Measurements from ENCODE around the gene SPC25. TPM values are rescaled to one million over a fixed set of nuclear protein-coding genes. Genes with fewer than 3 reads are reported as not detected.

SPC25 gene
- total and polyA plus RNA-seq, 2 donors (not counting 1 experiment from before 2014, with no cell fraction given) = 0.12 to 0.64 TPM

GRCh38 chr2:168853471-168853870, 36.8 kb downstream of the SPC25 start:
- no peaks in the 10 kb centered on the region for H3K9me3 Mint-ChIP-seq (ENCODE audit: insufficient read depth)
- H3K27me3 ChIP-seq (replicated peaks in 1 of 4; ENCODE audit: control extremely low read depth in 1 of 4, control insufficient read depth in 3 of 4, insufficient read depth in 4 of 4, low read length in 3 of 4) = no peaks in the 10 kb centered on the region
- intact Hi-C loops (cut with micrococcal nuclease) = no loop called here
- H3K4me1 ChIP-seq (ENCODE audit: control insufficient read depth in 2 of 2, insufficient read depth in 2 of 2, low read length in 2 of 2) = no peaks in the 10 kb centered on the region
- TF ChIP-seq, protein P1, sequence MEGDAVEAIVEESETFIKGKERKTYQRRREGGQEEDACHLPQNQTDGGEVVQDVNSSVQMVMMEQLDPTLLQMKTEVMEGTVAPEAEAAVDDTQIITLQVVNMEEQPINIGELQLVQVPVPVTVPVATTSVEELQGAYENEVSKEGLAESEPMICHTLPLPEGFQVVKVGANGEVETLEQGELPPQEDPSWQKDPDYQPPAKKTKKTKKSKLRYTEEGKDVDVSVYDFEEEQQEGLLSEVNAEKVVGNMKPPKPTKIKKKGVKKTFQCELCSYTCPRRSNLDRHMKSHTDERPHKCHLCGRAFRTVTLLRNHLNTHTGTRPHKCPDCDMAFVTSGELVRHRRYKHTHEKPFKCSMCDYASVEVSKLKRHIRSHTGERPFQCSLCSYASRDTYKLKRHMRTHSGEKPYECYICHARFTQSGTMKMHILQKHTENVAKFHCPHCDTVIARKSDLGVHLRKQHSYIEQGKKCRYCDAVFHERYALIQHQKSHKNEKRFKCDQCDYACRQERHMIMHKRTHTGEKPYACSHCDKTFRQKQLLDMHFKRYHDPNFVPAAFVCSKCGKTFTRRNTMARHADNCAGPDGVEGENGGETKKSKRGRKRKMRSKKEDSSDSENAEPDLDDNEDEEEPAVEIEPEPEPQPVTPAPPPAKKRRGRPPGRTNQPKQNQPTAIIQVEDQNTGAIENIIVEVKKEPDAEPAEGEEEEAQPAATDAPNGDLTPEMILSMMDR (IDR thresholded peaks at IDR 0.05) = no peak
- no peak for TF ChIP-seq EZH2 (IDR thresholded peaks at IDR 0.05; ENCODE audit: borderline replicate concordance, insufficient read depth, low read depth, low read length, poor library complexity, severe bottlenecking)
- no peak overlapping the region for H3K4me3 Mint-ChIP-seq
- no peak overlapping the region for H3K9ac ChIP-seq (ENCODE audit: low read length)
- no peaks in the 10 kb centered on the region for H3K36me3 ChIP-seq (replicated peaks in 1 of 2; ENCODE audit: control extremely low read depth in 1 of 2, control insufficient read depth in 1 of 2, extremely low read depth in 1 of 2, insufficient read depth in 2 of 2, low read length in 1 of 2)
- no peak overlapping the region for H2AFZ ChIP-seq (ENCODE audit: insufficient read depth, low read depth, low read length, poor library complexity, severe bottlenecking)
- 100% methylated on average over 1 of the region's 1 CpG for WGBS (ENCODE audit: insufficient coverage)
- no peak overlapping the region for H3K4me2 ChIP-seq (replicated peaks; ENCODE audit: low read depth, low read length, poor library complexity, severe bottlenecking)
- no peak overlapping the region for H3K27ac Mint-ChIP-seq
- H3K79me2 ChIP-seq (ENCODE audit: control insufficient read depth, insufficient read depth, low read length) = no peaks in the 10 kb centered on the region
- CTCF ChIA-PET = no interaction called here
- no peak overlapping the region for H3K4me3 ChIP-seq (ENCODE audit: control extremely low read depth in 1 of 5, extremely low read depth in 1 of 5, insufficient read depth in 1 of 5, low read depth in 2 of 5, low read length in 4 of 5)
- no peaks in the 10 kb centered on the region for H3K9me3 ChIP-seq (ENCODE audit: control extremely low read depth in 1 of 3, control insufficient read depth in 2 of 3, insufficient read depth in 1 of 3, low read length in 2 of 3)
- no peaks in the 10 kb centered on the region for H4K20me1 ChIP-seq (ENCODE audit: control insufficient read depth, insufficient read depth, low read length, poor library complexity, severe bottlenecking)
- no peak overlapping the region for H3K27ac ChIP-seq (ENCODE audit: low read length in 2 of 2)
- H3K27me3 Mint-ChIP-seq = no peaks in the 10 kb centered on the region
- DNase-seq (no peak), ATAC-seq (ENCODE audit: low read depth) (no peak)
- POLR2A ChIA-PET = no interaction called here
- no peaks in the 10 kb centered on the region for H3K4me1 Mint-ChIP-seq

DNA sequence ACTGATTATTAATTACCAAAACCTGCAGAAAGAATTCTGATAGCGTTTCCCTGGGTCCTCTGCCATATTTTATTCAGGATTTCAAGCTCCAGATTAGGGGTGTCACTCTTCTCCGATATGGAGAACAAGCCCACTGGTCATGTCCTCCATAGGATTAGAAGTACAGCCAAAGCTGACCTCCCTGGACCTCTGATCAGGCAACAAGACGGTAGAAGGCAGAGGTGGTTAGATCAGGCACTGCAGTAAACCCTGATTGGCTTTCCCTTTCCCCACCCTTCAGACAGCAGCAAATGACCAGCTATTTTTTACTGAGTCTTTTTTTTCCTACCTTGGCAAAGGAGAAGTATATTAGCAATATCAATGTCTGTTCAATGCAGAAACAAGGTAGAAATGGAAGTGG, 37.7 kb downstream of the SPC25 start:
- Histone ChIP-seq H3K79me2 (ENCODE audit: control insufficient read depth, insufficient read depth, low read length) (no peaks in the 10 kb centered on the region), H3K27me3 (replicated peaks in 1 of 4; ENCODE audit: control extremely low read depth in 1 of 4, control insufficient read depth in 3 of 4, insufficient read depth in 4 of 4, low read length in 3 of 4) (no peaks in the 10 kb centered on the region), H3K36me3 (replicated peaks in 1 of 2; ENCODE audit: control extremely low read depth in 1 of 2, control insufficient read depth in 1 of 2, extremely low read depth in 1 of 2, insufficient read depth in 2 of 2, low read length in 1 of 2) (no peaks in the 10 kb centered on the region), H3K9ac (ENCODE audit: low read length) (no peak overlapping the region), H3K27ac (ENCODE audit: low read length in 2 of 2) (no peak overlapping the region), H3K9me3 (ENCODE audit: control extremely low read depth in 1 of 3, control insufficient read depth in 2 of 3, insufficient read depth in 1 of 3, low read length in 2 of 3) (no peaks in the 10 kb centered on the region), H3K4me1 (ENCODE audit: control insufficient read depth in 2 of 2, insufficient read depth in 2 of 2, low read length in 2 of 2) (no peaks in the 10 kb centered on the region), H3K4me2 (replicated peaks; ENCODE audit: low read depth, low read length, poor library complexity, severe bottlenecking) (no peak overlapping the region), H3K4me3 (ENCODE audit: control extremely low read depth in 1 of 5, extremely low read depth in 1 of 5, insufficient read depth in 1 of 5, low read depth in 2 of 5, low read length in 4 of 5) (no peak overlapping the region), H4K20me1 (ENCODE audit: control insufficient read depth, insufficient read depth, low read length, poor library complexity, severe bottlenecking) (no peaks in the 10 kb centered on the region), H2AFZ (ENCODE audit: insufficient read depth, low read depth, low read length, poor library complexity, severe bottlenecking) (no peak overlapping the region)
- Mint-ChIP-seq H3K27me3 (no peaks in the 10 kb centered on the region), H3K9me3 (ENCODE audit: insufficient read depth) (no peaks in the 10 kb centered on the region), H3K4me1 (no peaks in the 10 kb centered on the region), H3K4me3 (no peak overlapping the region), H3K27ac (no peak overlapping the region)
- WGBS (ENCODE audit: insufficient coverage) = 0% methylated on average over 1 of the region's 3 CpGs
- POLR2A ChIA-PET = no interaction called here
- no peak for DNase-seq
- no peak for ATAC-seq (ENCODE audit: low read depth)
- intact Hi-C loops (cut with micrococcal nuclease) = no loop called here
- TF ChIP-seq, protein P1 (IDR thresholded peaks at IDR 0.05) = no peak
- TF ChIP-seq EZH2 (IDR thresholded peaks at IDR 0.05; ENCODE audit: borderline replicate concordance, insufficient read depth, low read depth, low read length, poor library complexity, severe bottlenecking) = no peak
- CTCF ChIA-PET = no interaction called here
